Activated CD4-positive, alpha-beta T cell treated with anti-CD3 and anti-CD28 coated beads for 24 hours (primary cell): ENCODE measurements around the gene SIX6.
"Not testable (repeated sequence)": the region's sequence is repeated elsewhere in the genome, so short reads cannot be mapped to it uniquely, and the experiment has no call there.

Source experiments
- DNase-seq, 2 donors: peaks; one replicate each; pipeline ENCODE4 v3.0.0-alpha.2; 2020; ENCODE audit warnings: low read depth in 2 of 2

SIX6 gene

GRCh38 chr14:60508707-60509437, at the start of gene SIX6:
Gene SIX6 (plus strand): TSS chr14:60509146. CDS start chr14:60509399, 253 bp downstream.
- DNase-seq, result no peak

- DNase-seq, result not testable (repeated sequence)
These were observed 28.7 kb upstream of the SIX6 start for GRCh38 chr14:60480248-60480647.

GRCh38 chr14:60482743-60483142, 26.2 kb upstream of the SIX6 start:
- no peak for DNase-seq

- DNase-seq, result no peak
These were observed 23.8 kb upstream of the SIX6 start for GRCh38 chr14:60485057-60485597.

- no peak for DNase-seq
These were observed 23.2 kb upstream of the SIX6 start, which contains the start of gene C14orf39 for GRCh38 chr14:60485598-60486251. Gene C14orf39 (minus strand): TSS chr14:60486063. CDS start chr14:60485078, 985 bp downstream.

GRCh38 chr14:60487211-60487610, 21.7 kb upstream of the SIX6 start:
- DNase-seq, result no peak

- DNase-seq, result no peak
These were observed 20.8 kb upstream of the SIX6 start for GRCh38 chr14:60488175-60488574.

- DNase-seq, result no peak
These were observed 18.7 kb upstream of the SIX6 start for GRCh38 chr14:60490270-60490669.

- no peak for DNase-seq
These were observed 13.0 kb upstream of the SIX6 start for GRCh38 chr14:60495946-60496345.

- DNase-seq, result no peak
These were observed 6.4 kb upstream of the SIX6 start for GRCh38 chr14:60502541-60502940.

- DNase-seq, result no peak
These were observed 3.5 kb upstream of the SIX6 start for GRCh38 chr14:60505448-60505847.

- DNase-seq, result no peak
These were observed 2.9 kb upstream of the SIX6 start for GRCh38 chr14:60506010-60506409.

- DNase-seq, result no peak
These were observed 2.4 kb upstream of the SIX6 start for GRCh38 chr14:60506462-60506984.

- no peak for DNase-seq
These were observed 1.7 kb upstream of the SIX6 start for GRCh38 chr14:60506985-60507829.

- DNase-seq, result no peak
These were observed 611 bp upstream of the SIX6 start for GRCh38 chr14:60508363-60508706.

GRCh38 chr14:60509438-60510253, 700 bp downstream of the SIX6 start:
- DNase-seq, result no peak

- DNase-seq, result no peak
These were observed 1.5 kb downstream of the SIX6 start for GRCh38 chr14:60510254-60510950.

GRCh38 chr14:60510951-60511599, 2.1 kb downstream of the SIX6 start:
- no peak for DNase-seq

GRCh38 chr14:60512126-60512525, 3.2 kb downstream of the SIX6 start:
- no peak for DNase-seq

GRCh38 chr14:60512973-60513571, 4.1 kb downstream of the SIX6 start:
- no peak for DNase-seq
